Liver (tissue), 3 donors: ENCODE results near the gene MYOD1.

Source experiments
- ATF3 ChIP-seq: IDR thresholded peaks from 2 replicates; pipeline ENCODE4 v1.6.1; 2016; ENCODE audit warnings: antibody characterized with exemption
- CTCF ChIP-seq: fragments of 150-350 bp; IDR thresholded peaks from 2 replicates; pipeline ENCODE4 v1.5.1; 2017; ENCODE audit warnings: improper control_type of control experiment, low read depth, low read length; ENCODE audit not compliant: missing input control
- EGR1 ChIP-seq, 2 donors: IDR thresholded peaks; 2 replicates each; pipeline ENCODE4 v1.6.1; 2016 to 2018; ENCODE audit warnings: antibody characterized with exemption in 2 of 2, low read depth in 2 of 2
- FOXA1 ChIP-seq: IDR thresholded peaks from 2 replicates; pipeline ENCODE4 v1.6.1; 2016; ENCODE audit warnings: antibody characterized with exemption
- GABPA ChIP-seq, 2 donors: IDR thresholded peaks in 1 of 2; conservative IDR thresholded peaks in 1 of 2; 2 replicates each; pipeline ENCODE4 v1.6.1; 2016; ENCODE audit warnings: antibody characterized with exemption in 2 of 2, mild to moderate bottlenecking in 1 of 2, moderate library complexity in 1 of 2
- JUND ChIP-seq, 2 donors: IDR thresholded peaks; 2 replicates each; pipeline ENCODE4 v1.6.1; 2016; ENCODE audit warnings: antibody characterized with exemption in 2 of 2
- MAX ChIP-seq: IDR thresholded peaks from 2 replicates; pipeline ENCODE4 v1.6.1; 2016; ENCODE audit warnings: antibody characterized with exemption
- RAD21 ChIP-seq, 2 donors: IDR thresholded peaks; 2 replicates each; pipeline ENCODE4 v1.6.1; 2016; ENCODE audit warnings: antibody characterized with exemption in 2 of 2, mild to moderate bottlenecking in 2 of 2
- REST ChIP-seq: IDR thresholded peaks from 2 replicates; pipeline ENCODE4 v1.6.1; 2016; ENCODE audit warnings: antibody characterized with exemption, mild to moderate bottlenecking
- SP1 ChIP-seq: IDR thresholded peaks from 2 replicates; pipeline ENCODE4 v1.6.1; 2018; ENCODE audit warnings: antibody characterized with exemption, mild to moderate bottlenecking
- TAF1 ChIP-seq: conservative IDR thresholded peaks from 2 replicates; pipeline ENCODE4 v1.6.1; 2016; ENCODE audit warnings: antibody characterized with exemption, mild to moderate bottlenecking
- YY1 ChIP-seq: IDR thresholded peaks from 2 replicates; pipeline ENCODE4 v1.6.1; 2016; ENCODE audit warnings: antibody characterized with exemption, mild to moderate bottlenecking
- ZBTB33 ChIP-seq: IDR thresholded peaks from 2 replicates; pipeline ENCODE4 v1.6.1; 2016; ENCODE audit warnings: antibody characterized with exemption
- donor health status: healthy.
- donor health status: healthy.

GRCh38 chr11:17730608-17731462 is 11.5 kb downstream of the MYOD1 start:
- TF ChIP-seq REST: peak; percentile 86
- TF ChIP-seq CTCF: peak; percentile 94
- no peak for TF ChIP-seq TAF1
- peak; percentile 22 for TF ChIP-seq SP1
- TF ChIP-seq YY1: no peak
- no peak for TF ChIP-seq ATF3
- no peak for TF ChIP-seq ZBTB33
- no peak for TF ChIP-seq MAX
- TF ChIP-seq RAD21 (IDR thresholded peaks at IDR 0.05): peak; percentile 99 to 100
- TF ChIP-seq EGR1 (IDR thresholded peaks at IDR 0.05; ENCODE audit: low read depth in 2 of 2): no peak
- no peak for TF ChIP-seq FOXA1
- TF ChIP-seq JUND (IDR thresholded peaks at IDR 0.05): no peak
- TF ChIP-seq GABPA (IDR thresholded peaks at IDR 0.05 in 1 of 2, conservative IDR thresholded peaks at IDR 0.05 in 1 of 2): no peak
